ENCODE data around the gene R3HDM1.
"Not testable (repeated sequence)": the region's sequence is repeated elsewhere in the genome, so short reads cannot be mapped to it uniquely, and the experiment has no call there.

The R3HDM1 gene

DNA sequence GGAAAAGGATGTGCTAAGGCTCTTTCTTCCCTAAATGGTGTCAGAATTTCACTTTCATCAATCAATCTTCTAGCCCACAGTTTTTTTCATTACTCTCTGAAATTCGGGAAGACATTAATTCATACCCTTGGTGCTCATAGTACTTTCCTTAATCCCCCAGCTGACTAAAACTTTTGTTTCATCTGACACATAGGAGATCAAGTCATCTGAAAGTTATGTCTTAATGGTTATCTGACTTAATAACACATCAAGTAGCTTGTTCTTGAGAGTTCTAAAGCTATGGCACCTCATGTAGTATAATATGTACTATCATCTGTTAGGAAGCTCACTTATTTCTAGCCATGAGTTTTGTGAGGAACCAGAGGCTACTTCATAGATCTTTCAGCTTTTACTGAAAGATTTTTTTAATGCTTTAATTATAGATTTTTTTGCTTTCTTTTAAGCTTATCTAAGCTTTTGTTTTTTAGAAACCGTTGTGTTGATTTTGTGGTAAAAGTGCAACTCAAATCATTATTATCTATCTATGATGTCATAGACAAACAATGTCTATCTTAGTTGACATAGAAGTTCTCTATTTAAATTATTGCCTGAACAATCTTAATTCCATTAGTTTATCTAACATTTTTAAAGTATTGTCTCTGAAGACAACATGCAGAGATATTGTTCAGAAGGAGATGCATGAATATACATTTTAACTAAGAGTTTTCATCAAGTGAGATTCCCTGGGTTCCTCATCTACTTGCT, 116.7 kb downstream of the R3HDM1 start:
- no peaks in the 10 kb centered on the region for H3K4me1 Mint-ChIP-seq
- no peaks in the 10 kb centered on the region for H3K27me3 Mint-ChIP-seq (ENCODE audit: low read depth)
- no peak overlapping the region for H3K27ac Mint-ChIP-seq
- H3K4me3 Mint-ChIP-seq = no peak overlapping the region
- peaks cover 56% of the 10 kb centered on the region for H3K36me3 Mint-ChIP-seq (ENCODE audit: low read depth)
- H3K9me3 Mint-ChIP-seq = no peaks in the 10 kb centered on the region
- TF ChIP-seq, protein P1, sequence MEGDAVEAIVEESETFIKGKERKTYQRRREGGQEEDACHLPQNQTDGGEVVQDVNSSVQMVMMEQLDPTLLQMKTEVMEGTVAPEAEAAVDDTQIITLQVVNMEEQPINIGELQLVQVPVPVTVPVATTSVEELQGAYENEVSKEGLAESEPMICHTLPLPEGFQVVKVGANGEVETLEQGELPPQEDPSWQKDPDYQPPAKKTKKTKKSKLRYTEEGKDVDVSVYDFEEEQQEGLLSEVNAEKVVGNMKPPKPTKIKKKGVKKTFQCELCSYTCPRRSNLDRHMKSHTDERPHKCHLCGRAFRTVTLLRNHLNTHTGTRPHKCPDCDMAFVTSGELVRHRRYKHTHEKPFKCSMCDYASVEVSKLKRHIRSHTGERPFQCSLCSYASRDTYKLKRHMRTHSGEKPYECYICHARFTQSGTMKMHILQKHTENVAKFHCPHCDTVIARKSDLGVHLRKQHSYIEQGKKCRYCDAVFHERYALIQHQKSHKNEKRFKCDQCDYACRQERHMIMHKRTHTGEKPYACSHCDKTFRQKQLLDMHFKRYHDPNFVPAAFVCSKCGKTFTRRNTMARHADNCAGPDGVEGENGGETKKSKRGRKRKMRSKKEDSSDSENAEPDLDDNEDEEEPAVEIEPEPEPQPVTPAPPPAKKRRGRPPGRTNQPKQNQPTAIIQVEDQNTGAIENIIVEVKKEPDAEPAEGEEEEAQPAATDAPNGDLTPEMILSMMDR (IDR thresholded peaks at IDR 0.05; ENCODE audit: unreplicated experiment in 3 of 3) = no peak

DNA sequence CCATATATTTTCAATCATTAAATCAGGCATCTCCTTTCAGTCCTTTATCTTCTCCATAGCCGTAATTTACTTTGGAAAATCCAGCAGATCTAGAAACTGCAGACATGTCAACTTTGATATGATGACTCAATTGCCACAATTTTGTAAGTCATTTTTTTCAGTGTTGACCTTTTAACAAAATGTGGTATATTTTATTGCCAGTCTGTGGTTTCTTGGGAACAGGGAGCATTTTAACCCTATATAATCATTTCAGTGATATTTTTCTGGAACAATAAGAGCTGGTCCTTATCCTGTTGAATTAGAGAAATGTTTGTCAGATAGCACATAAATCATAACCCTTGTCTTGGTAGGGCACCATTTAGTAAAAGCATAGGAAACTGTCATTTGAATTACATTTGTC, 119.4 kb downstream of the R3HDM1 start:
- Mint-ChIP-seq H3K9me3 (no peaks in the 10 kb centered on the region), H3K27me3 (ENCODE audit: low read depth) (no peaks in the 10 kb centered on the region), H3K4me3 (no peak overlapping the region), H3K36me3 (ENCODE audit: low read depth) (peaks cover 68% of the 10 kb centered on the region), H3K4me1 (no peaks in the 10 kb centered on the region), H3K27ac (no peak overlapping the region)
- TF ChIP-seq, protein P1 (IDR thresholded peaks at IDR 0.05; ENCODE audit: unreplicated experiment in 3 of 3) = no peak

DNA sequence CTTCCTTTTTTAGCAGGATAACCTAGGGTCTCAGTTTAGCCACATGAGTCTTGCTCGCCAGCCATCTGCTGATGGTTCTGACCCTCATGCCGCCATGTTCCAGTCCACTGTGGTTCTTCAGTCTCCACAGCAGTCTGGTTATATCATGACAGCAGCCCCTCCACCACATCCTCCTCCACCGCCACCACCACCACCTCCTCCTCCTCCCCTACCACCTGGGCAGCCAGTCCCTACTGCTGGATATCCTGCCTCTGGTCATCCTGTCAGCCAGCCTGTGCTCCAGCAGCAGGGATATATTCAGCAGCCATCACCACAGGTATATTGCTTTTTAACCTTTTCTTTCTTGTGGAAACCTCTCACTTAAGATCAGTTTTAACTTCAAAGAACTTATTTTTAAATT, 120.4 kb downstream of the R3HDM1 start:
- TF ChIP-seq, protein P1 (IDR thresholded peaks at IDR 0.05; ENCODE audit: unreplicated experiment in 3 of 3) = no peak
- no peak overlapping the region for H3K4me3 Mint-ChIP-seq
- H3K27ac Mint-ChIP-seq = no peak overlapping the region
- no peaks in the 10 kb centered on the region for H3K27me3 Mint-ChIP-seq (ENCODE audit: low read depth)
- no peaks in the 10 kb centered on the region for H3K4me1 Mint-ChIP-seq
- H3K36me3 Mint-ChIP-seq (ENCODE audit: low read depth) = peaks cover 75% of the 10 kb centered on the region
- no peaks in the 10 kb centered on the region for H3K9me3 Mint-ChIP-seq

DNA sequence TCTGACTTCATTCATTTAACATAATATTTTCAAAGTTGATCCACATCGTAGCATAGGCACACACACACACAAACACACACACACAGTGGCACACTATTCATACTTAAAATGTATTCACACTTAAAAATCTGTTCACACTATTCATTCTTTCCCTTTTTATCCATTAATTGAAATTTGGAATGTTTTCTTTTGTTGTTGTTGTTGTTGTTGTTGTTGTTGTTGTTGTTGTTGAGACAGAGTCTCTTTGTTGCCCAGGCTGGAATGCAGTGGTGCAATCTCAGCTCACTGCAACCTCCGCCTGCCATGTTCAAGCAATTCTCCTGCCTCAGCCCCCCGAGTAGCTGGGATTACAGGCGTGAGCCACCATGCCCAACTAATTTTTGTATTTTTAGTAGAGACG, 123.0 kb downstream of the R3HDM1 start:
- not testable (repeated sequence) for H3K9me3 Mint-ChIP-seq; H3K4me1 Mint-ChIP-seq; H3K27ac Mint-ChIP-seq; H3K27me3 Mint-ChIP-seq (ENCODE audit: low read depth); H3K4me3 Mint-ChIP-seq
- H3K36me3 Mint-ChIP-seq (ENCODE audit: low read depth) = peaks cover 70% of the 10 kb centered on the region

DNA sequence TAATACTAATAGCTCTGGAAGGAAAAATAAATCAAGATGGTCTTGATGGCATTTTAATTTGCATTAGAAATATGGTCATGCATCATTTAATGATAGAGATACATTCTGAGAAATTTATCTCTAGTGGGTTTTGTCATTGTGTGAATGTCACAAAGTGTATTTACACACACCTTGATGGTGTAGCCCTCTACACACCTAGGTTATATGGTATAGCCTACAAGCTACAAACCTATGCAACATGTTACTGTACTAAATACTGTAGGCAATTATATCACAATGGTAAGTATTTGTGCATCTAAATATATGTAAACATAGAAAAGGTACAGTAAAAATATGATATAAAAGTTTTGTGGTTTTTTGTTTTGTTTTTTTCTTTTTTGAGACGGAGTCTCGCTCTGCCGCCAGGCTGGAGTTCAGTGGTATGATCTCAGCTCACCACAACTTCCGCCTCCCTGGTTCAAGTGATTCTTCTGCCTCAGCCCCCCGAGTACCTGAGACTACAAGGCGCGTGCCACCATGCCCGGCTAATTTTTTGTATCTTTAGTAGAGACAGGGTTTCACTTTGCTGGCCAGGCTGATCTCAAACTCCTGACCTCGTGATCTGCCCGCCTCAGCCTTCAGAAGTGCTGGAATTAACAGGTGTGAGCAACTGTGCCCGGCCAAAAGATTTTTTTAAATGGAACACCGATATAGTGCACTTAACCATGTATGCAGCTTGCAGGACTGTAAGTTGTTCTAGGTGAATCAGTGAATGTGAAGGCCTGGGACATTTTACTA, 126.7 kb downstream of the R3HDM1 start:
- no peaks in the 10 kb centered on the region for H3K27me3 Mint-ChIP-seq (ENCODE audit: low read depth)
- no peak overlapping the region for H3K4me3 Mint-ChIP-seq
- H3K36me3 Mint-ChIP-seq (ENCODE audit: low read depth) = peaks cover 69% of the 10 kb centered on the region
- no peaks in the 10 kb centered on the region for H3K9me3 Mint-ChIP-seq
- no peak overlapping the region for H3K27ac Mint-ChIP-seq
- TF ChIP-seq, protein P1 (IDR thresholded peaks at IDR 0.05; ENCODE audit: unreplicated experiment in 3 of 3) = no peak
- H3K4me1 Mint-ChIP-seq = no peaks in the 10 kb centered on the region

DNA sequence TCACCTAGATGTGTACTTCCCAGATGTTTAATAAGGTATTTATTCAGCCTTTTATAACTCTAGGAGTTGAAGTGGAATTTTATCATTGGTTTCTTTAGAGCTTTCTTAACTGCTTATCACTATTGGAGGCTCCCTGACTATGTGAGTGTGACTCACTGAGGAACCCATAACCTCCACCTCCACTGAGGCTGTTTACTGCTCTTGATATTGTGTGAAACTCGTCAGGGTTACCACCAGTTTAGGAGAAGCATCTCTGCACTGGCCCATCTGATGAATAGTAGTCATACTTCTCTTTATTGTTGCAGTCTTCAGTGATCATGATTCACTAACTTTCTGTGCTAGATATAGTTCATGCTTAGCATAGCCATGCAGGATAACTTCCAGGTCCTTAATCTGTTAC, 130.8 kb downstream of the R3HDM1 start:
- H3K27me3 Mint-ChIP-seq (ENCODE audit: low read depth) = no peaks in the 10 kb centered on the region
- TF ChIP-seq, protein P1 (IDR thresholded peaks at IDR 0.05; ENCODE audit: unreplicated experiment in 3 of 3) = no peak

More for the DNA sequence above, 130.8 kb downstream of the R3HDM1 start:
- no peak overlapping the region for H3K4me3 Mint-ChIP-seq
- no peak overlapping the region for H3K27ac Mint-ChIP-seq
- H3K4me1 Mint-ChIP-seq = peaks cover 2% of the 10 kb centered on the region
- H3K36me3 Mint-ChIP-seq (ENCODE audit: low read depth) = peaks cover 49% of the 10 kb centered on the region
- no peaks in the 10 kb centered on the region for H3K9me3 Mint-ChIP-seq

Data from nephron (organoid).